ENCODE data around the gene GRID1.

DNA sequence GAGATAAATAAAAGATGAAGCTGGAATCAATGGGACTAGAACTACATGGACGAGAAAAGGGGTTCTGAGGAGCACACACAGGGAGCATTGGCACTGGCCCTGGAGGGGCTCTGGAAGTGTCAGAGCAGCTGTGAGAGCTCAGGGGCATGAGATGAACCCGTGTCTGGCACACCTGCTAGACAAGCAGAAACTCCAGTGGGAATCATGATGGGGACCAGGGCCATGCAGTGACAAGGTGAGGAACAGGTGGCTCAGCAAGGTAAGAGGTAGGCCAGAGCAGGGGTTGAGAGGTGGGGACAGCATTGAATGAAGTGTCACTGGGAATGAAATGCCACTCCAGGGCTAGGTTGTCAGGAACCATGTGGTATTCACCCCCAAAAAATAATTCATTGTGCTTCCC is 588.5 kb downstream of the GRID1 start:
- TF ChIP-seq POLR2AphosphoS5 (IDR thresholded peaks at IDR 0.05): no peak
- TF ChIP-seq, protein P1, sequence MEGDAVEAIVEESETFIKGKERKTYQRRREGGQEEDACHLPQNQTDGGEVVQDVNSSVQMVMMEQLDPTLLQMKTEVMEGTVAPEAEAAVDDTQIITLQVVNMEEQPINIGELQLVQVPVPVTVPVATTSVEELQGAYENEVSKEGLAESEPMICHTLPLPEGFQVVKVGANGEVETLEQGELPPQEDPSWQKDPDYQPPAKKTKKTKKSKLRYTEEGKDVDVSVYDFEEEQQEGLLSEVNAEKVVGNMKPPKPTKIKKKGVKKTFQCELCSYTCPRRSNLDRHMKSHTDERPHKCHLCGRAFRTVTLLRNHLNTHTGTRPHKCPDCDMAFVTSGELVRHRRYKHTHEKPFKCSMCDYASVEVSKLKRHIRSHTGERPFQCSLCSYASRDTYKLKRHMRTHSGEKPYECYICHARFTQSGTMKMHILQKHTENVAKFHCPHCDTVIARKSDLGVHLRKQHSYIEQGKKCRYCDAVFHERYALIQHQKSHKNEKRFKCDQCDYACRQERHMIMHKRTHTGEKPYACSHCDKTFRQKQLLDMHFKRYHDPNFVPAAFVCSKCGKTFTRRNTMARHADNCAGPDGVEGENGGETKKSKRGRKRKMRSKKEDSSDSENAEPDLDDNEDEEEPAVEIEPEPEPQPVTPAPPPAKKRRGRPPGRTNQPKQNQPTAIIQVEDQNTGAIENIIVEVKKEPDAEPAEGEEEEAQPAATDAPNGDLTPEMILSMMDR (IDR thresholded peaks at IDR 0.05 in 8 of 11, conservative IDR thresholded peaks at IDR 0.05 in 3 of 11): no peak
